ENCODE results near the gene BRCC3.

DNA sequence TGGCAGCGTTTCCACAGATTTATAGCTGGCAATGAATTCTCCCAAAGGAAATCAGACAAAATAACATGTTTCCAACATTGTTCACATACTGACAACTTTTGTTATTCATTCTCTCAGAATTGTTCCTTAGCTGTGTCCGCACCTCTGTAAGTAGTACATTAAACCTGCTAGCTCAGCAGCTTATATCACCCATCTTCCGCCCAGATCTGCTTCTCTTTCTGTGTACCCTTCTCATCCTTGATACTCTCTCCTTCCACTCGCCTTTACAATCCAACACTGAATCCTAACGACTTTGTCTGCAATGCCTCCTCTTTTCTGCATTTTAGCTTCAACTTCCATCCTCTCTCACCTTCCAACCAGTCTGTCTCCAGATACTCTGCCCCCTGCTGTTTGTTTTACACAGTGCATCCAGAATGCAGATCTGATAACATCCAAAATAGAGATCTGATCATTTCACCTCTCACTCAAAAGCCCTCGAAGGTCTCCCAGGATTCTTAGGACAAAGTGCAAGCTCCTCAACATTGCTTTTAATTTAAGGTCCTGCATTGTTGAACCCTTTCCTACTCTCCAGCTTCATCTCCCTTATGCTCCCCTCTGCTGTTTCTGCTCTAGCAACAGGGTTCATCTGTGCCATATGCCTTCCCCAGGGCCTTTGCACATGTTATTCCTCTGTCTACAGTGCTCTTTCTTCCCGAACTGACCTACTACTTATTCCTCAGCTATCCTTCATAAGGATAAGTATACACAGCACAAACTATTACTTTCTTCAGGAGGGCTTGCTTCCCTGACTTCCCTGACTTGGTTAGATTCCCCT, 77.6 kb downstream of the BRCC3 start:
- TF ChIP-seq, protein P1, sequence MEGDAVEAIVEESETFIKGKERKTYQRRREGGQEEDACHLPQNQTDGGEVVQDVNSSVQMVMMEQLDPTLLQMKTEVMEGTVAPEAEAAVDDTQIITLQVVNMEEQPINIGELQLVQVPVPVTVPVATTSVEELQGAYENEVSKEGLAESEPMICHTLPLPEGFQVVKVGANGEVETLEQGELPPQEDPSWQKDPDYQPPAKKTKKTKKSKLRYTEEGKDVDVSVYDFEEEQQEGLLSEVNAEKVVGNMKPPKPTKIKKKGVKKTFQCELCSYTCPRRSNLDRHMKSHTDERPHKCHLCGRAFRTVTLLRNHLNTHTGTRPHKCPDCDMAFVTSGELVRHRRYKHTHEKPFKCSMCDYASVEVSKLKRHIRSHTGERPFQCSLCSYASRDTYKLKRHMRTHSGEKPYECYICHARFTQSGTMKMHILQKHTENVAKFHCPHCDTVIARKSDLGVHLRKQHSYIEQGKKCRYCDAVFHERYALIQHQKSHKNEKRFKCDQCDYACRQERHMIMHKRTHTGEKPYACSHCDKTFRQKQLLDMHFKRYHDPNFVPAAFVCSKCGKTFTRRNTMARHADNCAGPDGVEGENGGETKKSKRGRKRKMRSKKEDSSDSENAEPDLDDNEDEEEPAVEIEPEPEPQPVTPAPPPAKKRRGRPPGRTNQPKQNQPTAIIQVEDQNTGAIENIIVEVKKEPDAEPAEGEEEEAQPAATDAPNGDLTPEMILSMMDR (IDR thresholded peaks at IDR 0.05) = peak; percentile 21
- no peak for TF ChIP-seq EZH2 (IDR thresholded peaks at IDR 0.05; ENCODE audit: borderline replicate concordance, insufficient read depth, low read depth, low read length, poor library complexity, severe bottlenecking)

Data from B cell (primary cell).